Hepatocyte (in vitro differentiated cells): ENCODE measurements around the gene USH2A.

Experiments used
- CTCF ChIP-seq: fragments of 200-600 bp; sonication (generic); IDR thresholded peaks from 2 replicates; pipeline ENCODE4 v1.5.1; 2016; ENCODE audit warnings: antibody characterized with exemption, mild to moderate bottlenecking; ENCODE audit not compliant: poor library complexity
- EZH2 ChIP-seq: fragments of 200-600 bp; sonication (generic); IDR thresholded peaks from 2 replicates; pipeline ENCODE4 v1.6.1; 2016; ENCODE audit warnings: antibody characterized with exemption, mild to moderate bottlenecking, borderline replicate concordance
- EZH2phosphoT487 ChIP-seq: fragments of 200-600 bp; sonication (generic); IDR thresholded peaks from one replicate; pipeline ENCODE4 v1.6.1; 2018; ENCODE audit warnings: antibody characterized with exemption, mild to moderate bottlenecking, low read depth, moderate library complexity; ENCODE audit not compliant: unreplicated experiment, severe bottlenecking

GRCh38 chr1:215772151-215772550 is 651.1 kb downstream of the USH2A start:
- TF ChIP-seq CTCF (no peak), EZH2 (no peak), EZH2phosphoT487 (no peak)
